ENCODE results near the gene UBE2R2.
A peak's percentile ranks its signal among the peaks of the same experiment; 100 is the strongest.
"Not testable (repeated sequence)": the region's sequence is repeated elsewhere in the genome, so short reads cannot be mapped to it uniquely, and the experiment has no call there.

The UBE2R2 gene

GRCh38 chr9:33843312-33843961 is 26.5 kb downstream of the UBE2R2 start:
- no peak for DNase-seq (ENCODE audit: low read depth)

GRCh38 chr9:33846231-33846630 is 29.3 kb downstream of the UBE2R2 start:
- no peak for DNase-seq (ENCODE audit: low read depth)

- not testable (repeated sequence) for DNase-seq (ENCODE audit: low read depth)
These were observed 30.9 kb downstream of the UBE2R2 start for GRCh38 chr9:33847894-33848205.

GRCh38 chr9:33850267-33850629 is 33.3 kb downstream of the UBE2R2 start:
- DNase-seq (ENCODE audit: low read depth), result no peak

GRCh38 chr9:33850677-33851076 is 33.7 kb downstream of the UBE2R2 start:
- no peak for DNase-seq (ENCODE audit: low read depth)

- DNase-seq (ENCODE audit: low read depth), result no peak
These were observed 34.3 kb downstream of the UBE2R2 start for GRCh38 chr9:33851301-33851700.

- DNase-seq (ENCODE audit: low read depth), result peak; percentile 22
These were observed 35.4 kb downstream of the UBE2R2 start for GRCh38 chr9:33852216-33852826.

- no peak for DNase-seq (ENCODE audit: low read depth)
These were observed 39.3 kb downstream of the UBE2R2 start for GRCh38 chr9:33856247-33856646.

GRCh38 chr9:33858423-33858822 is 41.5 kb downstream of the UBE2R2 start:
- DNase-seq (ENCODE audit: low read depth), result no peak

GRCh38 chr9:33860200-33860871 is 43.4 kb downstream of the UBE2R2 start:
- no peak for DNase-seq (ENCODE audit: low read depth)

- no peak for DNase-seq (ENCODE audit: low read depth)
These were observed 45.0 kb downstream of the UBE2R2 start for GRCh38 chr9:33861917-33862453.

GRCh38 chr9:33863027-33863426 is 46.1 kb downstream of the UBE2R2 start:
- DNase-seq (ENCODE audit: low read depth), result not testable (repeated sequence)

GRCh38 chr9:33867747-33868439 is 50.9 kb downstream of the UBE2R2 start:
- peak; percentile 49 for DNase-seq (ENCODE audit: low read depth)

GRCh38 chr9:33868440-33868973 is 51.5 kb downstream of the UBE2R2 start:
- peak; percentile 65 for DNase-seq (ENCODE audit: low read depth)

GRCh38 chr9:33869243-33869642 is 52.3 kb downstream of the UBE2R2 start:
- DNase-seq (ENCODE audit: low read depth), result not testable (repeated sequence)

- no peak for DNase-seq (ENCODE audit: low read depth)
These were observed 60.9 kb downstream of the UBE2R2 start for GRCh38 chr9:33877727-33878489.

GRCh38 chr9:33878691-33879366 is 61.9 kb downstream of the UBE2R2 start:
- no peak for DNase-seq (ENCODE audit: low read depth)

GRCh38 chr9:33880211-33881089 is 63.5 kb downstream of the UBE2R2 start:
- DNase-seq (ENCODE audit: low read depth), result no peak

GRCh38 chr9:33881635-33882034 is 64.7 kb downstream of the UBE2R2 start:
- no peak for DNase-seq (ENCODE audit: low read depth)
